Fibroblast of mammary gland (primary cell): ENCODE measurements around the gene CCDC12.

Experiments used
- DNase-seq: peaks from one replicate; pipeline ENCODE4 v3.0.0-alpha.2; 2010; ENCODE audit warnings: low read depth
- H3K4me3 ChIP-seq: 2 replicates; pipeline ENCODE4 v1.5.1; 2011; ENCODE audit warnings: low read depth, mild to moderate bottlenecking, low read length, moderate library complexity; ENCODE audit not compliant: control insufficient read depth
- TF ChIP-seq, protein P1 (sequence below): conservative IDR thresholded peaks from 2 replicates; pipeline ENCODE4 v1.5.1; 2011; ENCODE audit warnings: low read depth, low read length, inconsistent platforms; ENCODE audit not compliant: control insufficient read depth, insufficient read depth

CCDC12 gene

GRCh38 chr3:46901591-46902187 is 74.9 kb downstream of the CCDC12 start:
- DNase-seq: no peak
- TF ChIP-seq, protein P1, sequence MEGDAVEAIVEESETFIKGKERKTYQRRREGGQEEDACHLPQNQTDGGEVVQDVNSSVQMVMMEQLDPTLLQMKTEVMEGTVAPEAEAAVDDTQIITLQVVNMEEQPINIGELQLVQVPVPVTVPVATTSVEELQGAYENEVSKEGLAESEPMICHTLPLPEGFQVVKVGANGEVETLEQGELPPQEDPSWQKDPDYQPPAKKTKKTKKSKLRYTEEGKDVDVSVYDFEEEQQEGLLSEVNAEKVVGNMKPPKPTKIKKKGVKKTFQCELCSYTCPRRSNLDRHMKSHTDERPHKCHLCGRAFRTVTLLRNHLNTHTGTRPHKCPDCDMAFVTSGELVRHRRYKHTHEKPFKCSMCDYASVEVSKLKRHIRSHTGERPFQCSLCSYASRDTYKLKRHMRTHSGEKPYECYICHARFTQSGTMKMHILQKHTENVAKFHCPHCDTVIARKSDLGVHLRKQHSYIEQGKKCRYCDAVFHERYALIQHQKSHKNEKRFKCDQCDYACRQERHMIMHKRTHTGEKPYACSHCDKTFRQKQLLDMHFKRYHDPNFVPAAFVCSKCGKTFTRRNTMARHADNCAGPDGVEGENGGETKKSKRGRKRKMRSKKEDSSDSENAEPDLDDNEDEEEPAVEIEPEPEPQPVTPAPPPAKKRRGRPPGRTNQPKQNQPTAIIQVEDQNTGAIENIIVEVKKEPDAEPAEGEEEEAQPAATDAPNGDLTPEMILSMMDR: no peak
- H3K4me3 ChIP-seq: no peak overlapping the region

GRCh38 chr3:46901061-46901460 is 75.5 kb downstream of the CCDC12 start:
- TF ChIP-seq, protein P1: no peak
- no peak overlapping the region for H3K4me3 ChIP-seq
- DNase-seq: no peak

- TF ChIP-seq, protein P1: no peak
- DNase-seq: no peak
- H3K4me3 ChIP-seq: no peak overlapping the region
Observed at GRCh38 chr3:46900356-46900755, 76.2 kb downstream of the CCDC12 start.

GRCh38 chr3:46900007-46900292 is 76.6 kb downstream of the CCDC12 start:
- TF ChIP-seq, protein P1: no peak
- no peak for DNase-seq
- H3K4me3 ChIP-seq: no peak overlapping the region

DNA sequence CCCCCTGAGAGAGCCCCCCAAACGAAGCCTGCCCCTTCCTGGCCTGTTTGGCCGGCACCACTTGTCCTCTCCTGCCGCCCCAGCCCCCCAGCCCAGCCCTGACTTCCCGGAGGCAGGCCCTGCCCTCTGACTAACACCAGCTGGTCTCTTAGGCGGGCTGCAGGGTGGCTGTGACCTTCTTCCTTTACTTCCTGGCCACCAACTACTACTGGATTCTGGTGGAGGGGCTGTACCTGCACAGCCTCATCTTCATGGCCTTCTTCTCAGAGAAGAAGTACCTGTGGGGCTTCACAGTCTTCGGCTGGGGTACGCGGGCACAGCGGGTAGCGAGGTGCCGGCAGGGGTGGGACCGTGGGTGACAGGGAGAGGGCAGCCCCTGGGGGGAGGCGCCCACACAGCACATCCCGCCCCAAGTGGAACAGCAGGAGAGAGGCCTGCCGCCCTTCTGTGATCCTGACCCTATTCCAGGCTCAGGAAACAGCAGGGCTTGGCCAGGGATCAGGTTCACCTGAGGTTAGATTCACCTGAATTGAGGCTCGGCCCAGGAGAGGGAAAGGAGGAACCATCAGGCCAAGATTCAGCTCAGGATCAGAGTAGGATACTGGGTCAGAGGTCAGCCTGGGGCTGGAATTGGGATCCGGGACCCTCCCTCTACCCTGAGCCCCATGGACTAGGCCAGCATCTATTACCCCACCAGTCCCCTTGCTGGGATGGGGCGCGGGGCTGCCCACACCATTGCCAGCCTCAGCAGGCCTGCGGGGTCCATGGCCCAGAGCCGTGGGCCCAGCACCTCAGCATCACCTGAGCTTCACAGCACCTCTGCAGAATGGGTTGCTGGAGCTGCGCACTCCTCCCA is 77.2 kb downstream of the CCDC12 start:
- H3K4me3 ChIP-seq: no peak overlapping the region
- DNase-seq: no peak
- TF ChIP-seq, protein P1: no peak

- no peak overlapping the region for H3K4me3 ChIP-seq
- DNase-seq: no peak
- TF ChIP-seq, protein P1: no peak
Observed at GRCh38 chr3:46898321-46899150, 78.0 kb downstream of the CCDC12 start.
